Omental fat pad (tissue), 4 donors: ENCODE data around the gene MYO19. TPM values are rescaled to one million over a fixed set of nuclear protein-coding genes. Genes with fewer than 3 reads are reported as not detected.

Experiments
- ATAC-seq: fragments of 150-250 bp; one replicate; pipeline ENCODE4 v1.9.1; 2016; ENCODE audit warnings: mild to moderate bottlenecking, moderate library complexity; ENCODE audit not compliant: low FRiP score
- DNase-seq: peaks from one replicate; pipeline ENCODE4 v3.0.0-alpha.2; 2019; ENCODE audit warnings: low spot score
- total RNA-seq, 4 donors: library from RNA; depleted of rRNA; stranded (reverse); fragments of >200 nt; gene quantifications; one replicate each; pipeline ENCODE4 v1.1.0, GENCODE V29; 2016
- TF ChIP-seq, protein P1 (sequence below), 3 donors: fragments of 450-650 bp; IDR thresholded peaks; one replicate each; pipeline ENCODE4 v1.5.1; 2016 to 2017; ENCODE audit warnings: antibody characterized with exemption in 3 of 3, mild to moderate bottlenecking in 3 of 3, moderate library complexity in 2 of 3

MYO19 gene
- total RNA-seq, 4 donors from 2014 or later, result 25.6 to 103 (median 39.6) TPM

DNA sequence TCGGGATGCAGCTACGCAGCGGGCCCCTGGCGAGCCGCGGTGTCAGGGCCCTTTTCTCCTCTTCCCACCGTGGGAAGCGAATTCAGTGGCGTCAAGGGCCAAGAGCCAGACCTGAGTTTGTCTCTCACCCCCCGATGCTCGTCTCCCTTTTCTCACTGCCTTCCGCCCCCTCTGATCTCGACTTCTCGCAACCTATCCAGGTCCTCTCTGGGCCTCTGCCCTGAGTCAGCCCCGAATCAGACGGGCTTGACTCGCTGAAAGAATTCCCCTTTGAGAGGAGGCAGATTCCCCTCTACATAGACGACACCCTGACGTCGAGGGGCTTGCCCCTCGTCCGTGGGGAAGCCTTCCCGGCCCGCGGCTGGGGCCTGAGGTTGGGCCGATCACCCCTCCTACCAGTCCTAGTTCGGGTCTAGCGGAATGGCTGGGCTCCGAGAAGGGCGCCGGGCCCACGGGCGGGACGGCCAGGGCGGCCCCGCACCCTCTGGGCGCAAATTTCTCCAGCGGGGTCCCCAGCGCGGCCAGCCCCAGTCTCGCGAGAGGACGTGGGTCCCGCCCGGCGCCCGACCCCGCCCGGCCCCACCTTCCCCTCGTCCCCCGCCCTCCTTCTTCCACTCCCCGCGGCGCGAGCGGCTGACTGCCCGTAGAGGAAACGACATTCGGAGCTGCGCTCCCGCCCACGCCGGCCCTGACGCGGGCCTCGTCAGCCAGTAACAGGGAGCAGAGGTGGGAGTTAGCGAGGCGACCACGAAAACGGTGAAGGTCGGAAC, 9.8 kb upstream of the MYO19 start, which contains the start of gene GGNBP2:
TSS of gene GGNBP2 (plus strand) at position 613 of the 770 bp plus-strand sequence. CDS start 806 bp downstream, outside the sequence.
- DNase-seq (peak; percentile 59), ATAC-seq (peak; percentile 74)
- TF ChIP-seq, protein P1, sequence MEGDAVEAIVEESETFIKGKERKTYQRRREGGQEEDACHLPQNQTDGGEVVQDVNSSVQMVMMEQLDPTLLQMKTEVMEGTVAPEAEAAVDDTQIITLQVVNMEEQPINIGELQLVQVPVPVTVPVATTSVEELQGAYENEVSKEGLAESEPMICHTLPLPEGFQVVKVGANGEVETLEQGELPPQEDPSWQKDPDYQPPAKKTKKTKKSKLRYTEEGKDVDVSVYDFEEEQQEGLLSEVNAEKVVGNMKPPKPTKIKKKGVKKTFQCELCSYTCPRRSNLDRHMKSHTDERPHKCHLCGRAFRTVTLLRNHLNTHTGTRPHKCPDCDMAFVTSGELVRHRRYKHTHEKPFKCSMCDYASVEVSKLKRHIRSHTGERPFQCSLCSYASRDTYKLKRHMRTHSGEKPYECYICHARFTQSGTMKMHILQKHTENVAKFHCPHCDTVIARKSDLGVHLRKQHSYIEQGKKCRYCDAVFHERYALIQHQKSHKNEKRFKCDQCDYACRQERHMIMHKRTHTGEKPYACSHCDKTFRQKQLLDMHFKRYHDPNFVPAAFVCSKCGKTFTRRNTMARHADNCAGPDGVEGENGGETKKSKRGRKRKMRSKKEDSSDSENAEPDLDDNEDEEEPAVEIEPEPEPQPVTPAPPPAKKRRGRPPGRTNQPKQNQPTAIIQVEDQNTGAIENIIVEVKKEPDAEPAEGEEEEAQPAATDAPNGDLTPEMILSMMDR (IDR thresholded peaks at IDR 0.05), result no peak

DNA sequence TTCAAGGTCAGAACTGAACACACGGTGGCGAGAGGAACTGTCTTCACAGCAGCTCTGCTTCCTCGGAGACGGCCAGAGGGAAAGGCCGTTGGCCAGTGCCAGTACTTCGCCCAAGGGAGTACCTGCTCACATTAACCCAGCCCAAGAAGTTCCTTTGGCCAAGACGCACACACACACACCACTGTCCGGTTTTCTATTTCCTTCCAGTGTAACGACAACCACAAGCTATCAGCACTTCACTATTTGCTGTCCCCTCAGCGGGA, 9.3 kb upstream of the MYO19 start:
- DNase-seq (no peak), ATAC-seq (peak; percentile 21)
- TF ChIP-seq, protein P1 (IDR thresholded peaks at IDR 0.05), result no peak

DNA sequence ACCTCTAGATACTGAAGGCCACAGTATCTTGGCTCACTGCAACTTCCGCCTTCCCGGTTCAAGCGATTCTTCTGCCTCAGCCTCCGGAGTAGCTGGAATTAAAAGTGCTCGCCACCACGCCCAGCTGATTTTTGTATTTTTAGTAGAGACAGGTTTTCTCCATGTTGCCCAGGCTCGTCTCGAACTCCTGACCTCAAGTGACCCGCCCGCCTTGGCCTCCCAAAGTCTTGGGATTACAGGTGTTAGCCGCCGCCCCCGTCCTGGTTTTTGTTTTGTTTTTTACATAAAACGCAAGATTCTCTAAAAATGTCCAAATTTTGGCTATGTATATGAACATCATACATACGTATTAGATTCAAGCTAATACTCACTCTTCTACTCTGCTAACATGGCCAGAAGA, 8.1 kb upstream of the MYO19 start:
- TF ChIP-seq, protein P1 (IDR thresholded peaks at IDR 0.05), result no peak
- ATAC-seq, result no peak
- no peak for DNase-seq

DNA sequence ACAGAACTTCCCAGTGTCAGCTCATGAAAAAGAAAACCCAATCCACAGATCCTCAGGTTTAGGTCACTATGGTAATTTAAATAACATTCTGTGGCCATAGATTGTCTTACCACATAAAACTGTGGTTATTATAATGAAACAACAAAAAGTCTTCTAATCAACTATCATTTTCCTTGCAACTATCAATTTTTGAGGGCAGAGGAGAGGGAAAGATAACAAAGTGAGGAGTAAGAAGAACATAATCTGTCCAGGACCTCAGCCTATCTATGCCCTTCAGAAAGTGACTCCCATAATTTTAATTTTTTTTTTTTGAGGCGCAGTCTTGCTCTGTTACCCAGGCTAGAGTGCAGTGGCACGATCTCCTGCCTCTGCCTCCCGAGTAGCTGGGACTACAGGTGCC, 6.0 kb upstream of the MYO19 start:
- no peak for ATAC-seq
- TF ChIP-seq, protein P1 (IDR thresholded peaks at IDR 0.05), result no peak
- DNase-seq, result no peak

DNA sequence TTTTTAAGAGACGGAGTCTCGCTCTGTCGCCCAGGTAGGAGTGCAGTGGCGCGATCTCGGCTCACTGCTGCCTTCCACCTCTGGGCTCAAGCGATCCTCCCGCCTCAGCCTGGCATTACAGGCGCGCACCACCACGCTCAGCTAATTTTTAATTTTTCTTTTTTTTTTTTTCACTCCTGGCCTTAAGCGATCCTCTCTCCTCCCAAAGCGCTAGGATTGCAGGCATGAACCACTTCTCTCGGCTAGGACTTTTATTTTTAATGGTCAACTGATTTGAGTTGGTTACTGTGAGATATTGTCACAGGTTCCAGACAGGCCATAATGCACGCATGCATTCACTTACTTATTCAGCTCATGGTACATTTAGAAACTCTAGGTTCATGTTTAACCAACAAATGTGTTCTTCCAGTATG, 1.0 kb upstream of the MYO19 start:
- no peak for ATAC-seq
- TF ChIP-seq, protein P1 (IDR thresholded peaks at IDR 0.05), result no peak
- DNase-seq, result no peak

DNA sequence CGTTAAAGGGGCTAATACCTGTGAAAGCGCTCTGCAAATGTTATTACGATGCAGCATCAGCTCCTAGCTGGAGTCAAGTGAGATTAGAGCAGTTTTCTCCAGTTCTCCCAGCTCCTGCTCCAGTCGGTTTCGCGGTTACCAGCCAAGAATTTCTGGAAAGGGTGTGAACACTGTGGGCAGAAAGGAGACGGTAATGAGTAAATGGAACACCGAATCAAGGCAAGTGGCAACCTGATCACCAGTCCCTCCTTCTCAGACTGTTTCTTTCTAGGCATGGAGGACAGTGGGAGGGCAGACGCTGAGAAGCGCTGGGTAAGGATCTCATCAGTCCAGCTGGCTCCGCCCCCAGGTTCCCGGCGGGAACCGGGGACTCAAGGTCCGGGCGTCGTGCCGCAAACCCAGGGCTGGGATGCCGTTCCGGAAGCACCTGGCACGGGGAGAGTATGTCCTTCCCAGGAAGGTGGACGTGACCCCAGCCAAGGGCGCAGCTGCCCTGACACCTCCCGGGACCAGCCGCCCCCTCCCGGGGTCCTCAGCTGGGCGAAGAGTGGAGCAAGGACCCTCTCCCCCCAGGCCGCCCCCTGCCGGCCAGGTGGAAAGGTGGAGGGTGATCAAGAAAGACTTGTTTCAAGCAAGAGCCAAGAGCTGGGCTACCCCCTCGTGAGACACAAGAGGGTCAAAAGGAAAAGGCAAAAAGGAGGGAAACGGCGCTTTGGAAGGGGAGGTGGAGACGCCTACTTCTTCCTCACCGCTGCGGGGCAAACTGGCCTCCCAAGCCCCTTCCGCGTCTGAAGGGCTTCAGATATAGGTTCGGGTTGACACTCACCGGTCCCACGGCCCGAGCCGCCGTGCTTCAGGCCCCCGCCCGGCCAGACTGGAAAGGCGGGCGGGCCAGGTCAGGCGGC, 481 bp downstream of the MYO19 start:
- peak; percentile 42 for DNase-seq
- TF ChIP-seq, protein P1 (IDR thresholded peaks at IDR 0.05), result peak in 1 of 3 donors; percentile 39
- ATAC-seq, result peak; percentile 65
